DMS153 treated with DMSO at 0.1 percent for 48 hours (cell line): ENCODE data around the gene ROR2.
"Not testable (repeated sequence)": the region's sequence is repeated elsewhere in the genome, so short reads cannot be mapped to it uniquely, and the experiment has no call there.

Experiments used
- DNase-seq: peaks from one replicate; lab custom pipeline; 2025; ENCODE audit not compliant: unreplicated experiment; lab: John Stamatoyannopoulos, UW

The ROR2 gene

GRCh38 chr9:91802391-91802790, 147.6 kb downstream of the ROR2 start:
- no peak for DNase-seq

- no peak for DNase-seq
Measured at GRCh38 chr9:91800473-91801030, 149.5 kb downstream of the ROR2 start.

- DNase-seq: no peak
Measured at GRCh38 chr9:91799113-91799744, 150.8 kb downstream of the ROR2 start.

GRCh38 chr9:91798273-91799112, 151.5 kb downstream of the ROR2 start:
- not testable (repeated sequence) for DNase-seq

GRCh38 chr9:91797517-91797916, 152.5 kb downstream of the ROR2 start:
- not testable (repeated sequence) for DNase-seq

- DNase-seq: not testable (repeated sequence)
Measured at GRCh38 chr9:91796516-91796915, 153.5 kb downstream of the ROR2 start.

GRCh38 chr9:91795598-91796241, 154.3 kb downstream of the ROR2 start:
- no peak for DNase-seq

GRCh38 chr9:91793371-91793770, 156.7 kb downstream of the ROR2 start:
- DNase-seq: not testable (repeated sequence)

- DNase-seq: no peak
Measured at GRCh38 chr9:91790917-91791316, 159.1 kb downstream of the ROR2 start.

GRCh38 chr9:91789941-91790340, 160.1 kb downstream of the ROR2 start:
- DNase-seq: no peak

- no peak for DNase-seq
Measured at GRCh38 chr9:91787931-91788330, 162.1 kb downstream of the ROR2 start.

- DNase-seq: no peak
Measured at GRCh38 chr9:91786132-91786896, 163.7 kb downstream of the ROR2 start.

GRCh38 chr9:91785447-91785842, 164.6 kb downstream of the ROR2 start:
- no peak for DNase-seq

GRCh38 chr9:91784673-91785446, 165.2 kb downstream of the ROR2 start:
- no peak for DNase-seq

- DNase-seq: no peak
Measured at GRCh38 chr9:91783876-91784672, 166.0 kb downstream of the ROR2 start.

GRCh38 chr9:91783411-91783810, 166.6 kb downstream of the ROR2 start:
- no peak for DNase-seq

GRCh38 chr9:91782708-91783214, 167.3 kb downstream of the ROR2 start:
- DNase-seq: no peak

- no peak for DNase-seq
Measured at GRCh38 chr9:91781906-91782305, 168.1 kb downstream of the ROR2 start.

GRCh38 chr9:91781116-91781515, 168.9 kb downstream of the ROR2 start:
- DNase-seq: no peak
